B cell (primary cell): ENCODE measurements around the gene TMEM94. TPM values are rescaled to one million over a fixed set of nuclear protein-coding genes. Genes with fewer than 3 reads are reported as not detected.

Source experiments
- ATAC-seq: fragments of 200-7000 bp; cut with Tn5 transposase; one replicate; pipeline ENCODE4 v1.10.0; 2021; ENCODE audit warnings: low read depth, mild to moderate bottlenecking, moderate number of reproducible peaks, moderate library complexity
- CTCF ChIA-PET: fragments of 350-600 bp; sonication (Branson Sonifier 250); formaldehyde crosslinking; loops from one replicate; lab custom pipeline; 2021; ENCODE audit warnings: antibody characterized with exemption, inconsistent platforms; lab: Charles Lee
- POLR2A ChIA-PET: fragments of 350-600 bp; sonication (Branson Sonifier 250); formaldehyde crosslinking; loops from one replicate; lab custom pipeline; 2021; ENCODE audit warnings: antibody characterized with exemption; lab: Charles Lee
- DNase-seq: peaks from one replicate; pipeline ENCODE4 v3.0.0; 2013
- H2AFZ ChIP-seq: 2 replicates; pipeline ENCODE4 v1.6.1; 2012; ENCODE audit warnings: mild to moderate bottlenecking, low read depth, low read length; ENCODE audit not compliant: insufficient read depth, poor library complexity, severe bottlenecking
- H3K27ac ChIP-seq, 2 donors: 1 replicate in 1 of 2; 2 replicates in 1 of 2; pipeline ENCODE4 v1.5.1; 2012 to 2013; ENCODE audit warnings: low read length in 2 of 2, mild to moderate bottlenecking in 2 of 2, moderate library complexity in 1 of 2
- H3K27me3 ChIP-seq, 4 experiments: fragments of 200-600 bp in 1 of 4; sonication (generic) in 1 of 4; replicated peaks in 1 of 4; 1 replicate in 2 of 4; 2 replicates in 2 of 4; pipeline versions ENCODE4 v1.6.1 to v1.7.0; 2013 to 2016; ENCODE audit warnings: low read length in 3 of 4, mild to moderate bottlenecking in 2 of 4, mixed read lengths in 1 of 4, moderate library complexity in 1 of 4; ENCODE audit not compliant: insufficient read depth in 4 of 4, control insufficient read depth in 3 of 4; ENCODE audit errors: control extremely low read depth in 1 of 4
- H3K36me3 ChIP-seq, 2 experiments: replicated peaks in 1 of 2; 1 replicate in 1 of 2; 2 replicates in 1 of 2; pipeline versions ENCODE4 v1.6.1 to v1.7.1; 2013; ENCODE audit warnings: low read length in 1 of 2; ENCODE audit not compliant: insufficient read depth in 2 of 2, control insufficient read depth in 1 of 2; ENCODE audit errors: control extremely low read depth in 1 of 2, extremely low read depth in 1 of 2
- H3K4me1 ChIP-seq, 2 donors: fragments of 200-600 bp in 1 of 2; sonication (generic) in 1 of 2; 1 replicate in 1 of 2; 2 replicates in 1 of 2; pipeline versions ENCODE4 v1.5.1 to v1.6.1; 2013 to 2017; ENCODE audit warnings: low read length in 2 of 2; ENCODE audit not compliant: control insufficient read depth in 2 of 2, insufficient read depth in 2 of 2
- H3K4me2 ChIP-seq: replicated peaks from 2 replicates; pipeline ENCODE3; 2012; ENCODE audit warnings: mild to moderate bottlenecking, low read depth, low read length; ENCODE audit not compliant: poor library complexity, severe bottlenecking
- H3K4me3 ChIP-seq, 5 experiments: fragments of 200-600 bp in 1 of 5; sonication (generic) in 1 of 5; 1 replicate in 3 of 5; 2 replicates in 2 of 5; pipeline versions ENCODE4 v1.5.1 to v1.7.0; 2011 to 2016; ENCODE audit warnings: low read length in 4 of 5, mild to moderate bottlenecking in 4 of 5, low read depth in 2 of 5, control low read depth in 1 of 5, moderate library complexity in 1 of 5; ENCODE audit not compliant: insufficient read depth in 1 of 5; ENCODE audit errors: control extremely low read depth in 1 of 5, extremely low read depth in 1 of 5
- H3K79me2 ChIP-seq: fragments of 200-600 bp; sonication (generic); one replicate; pipeline ENCODE4 v1.6.0; 2016; ENCODE audit warnings: low read length; ENCODE audit not compliant: control insufficient read depth, insufficient read depth
- H3K9ac ChIP-seq: fragments of 200-600 bp; sonication (generic); 2 replicates; pipeline ENCODE4 v1.6.1; 2017; ENCODE audit warnings: mild to moderate bottlenecking, low read length, moderate library complexity
- H3K9me3 ChIP-seq, 3 donors: one replicate each; pipeline versions ENCODE4 v1.6.1 to v1.7.1; 2013; ENCODE audit warnings: low read length in 2 of 3; ENCODE audit not compliant: control insufficient read depth in 2 of 3, insufficient read depth in 1 of 3; ENCODE audit errors: control extremely low read depth in 1 of 3
- H4K20me1 ChIP-seq: 2 replicates; pipeline ENCODE4 v1.6.0; 2012; ENCODE audit warnings: mild to moderate bottlenecking, low read length; ENCODE audit not compliant: insufficient read depth, control insufficient read depth, poor library complexity, severe bottlenecking
- H3K27ac Mint-ChIP-seq: one replicate; pipeline ENCODE4 v1.8.0; 2021; ENCODE audit warnings: mixed read lengths
- H3K27me3 Mint-ChIP-seq: one replicate; pipeline ENCODE4 v1.8.0; 2021; ENCODE audit warnings: mixed read lengths
- H3K4me1 Mint-ChIP-seq: one replicate; pipeline ENCODE4 v1.8.0; 2021; ENCODE audit warnings: mixed read lengths
- H3K4me3 Mint-ChIP-seq: one replicate; pipeline ENCODE4 v1.8.0; 2021; ENCODE audit warnings: mixed read lengths
- H3K9me3 Mint-ChIP-seq: one replicate; pipeline ENCODE4 v1.8.0; 2022; ENCODE audit warnings: mixed read lengths; ENCODE audit not compliant: insufficient read depth
- CTCF ChIP-seq: fragments of 200-600 bp; IDR thresholded peaks from one replicate; pipeline ENCODE4 v1.8.0; 2022; ENCODE audit warnings: antibody characterized with exemption, mild to moderate bottlenecking
- EZH2 ChIP-seq: IDR thresholded peaks from 2 replicates; pipeline ENCODE4 v1.6.1; 2012; ENCODE audit warnings: borderline replicate concordance, low read depth, mild to moderate bottlenecking, moderate library complexity, low read length; ENCODE audit not compliant: insufficient read depth, poor library complexity, severe bottlenecking
- WGBS: methylation state at CpG from one replicate; pipeline ENCODE4 v1.1.5; 2013; ENCODE audit warnings: missing lambda C conversion rate; ENCODE audit not compliant: insufficient coverage; 5-methylcytosine and 5-hydroxymethylcytosine counted together
- intact Hi-C: fragments of 100-400 bp; cut with micrococcal nuclease; formaldehyde crosslinking; loops from one replicate; pipeline ENCODE4 v1.10.0; 2022
- polyA plus RNA-seq: library from polyadenylated mRNA; depleted of rRNA; stranded (reverse); fragments of >200 nt; gene quantifications from 2 replicates; pipeline ENCODE4 v1.2.3, GENCODE V29; 2012
- total RNA-seq, 2 donors: library from RNA; stranded (reverse); fragments of 120-200 nt in 1 of 2; gene quantifications; 1 replicate in 1 of 2; 2 replicates in 1 of 2; pipeline versions ENCODE4 v1.2.3 to v1.2.4, GENCODE V29; 2013 to 2022

Gene TMEM94
- total and polyA plus RNA-seq, 2 donors (not counting 1 experiment from before 2014, with no cell fraction given): 139 to 158 TPM

- H3K9me3 Mint-ChIP-seq: no peaks in the 10 kb centered on the region
These were observed 19.8 kb downstream of the TMEM94 start for GRCh38 chr17:75476271-75476671.

More at GRCh38 chr17:75476271-75476671, 19.8 kb downstream of the TMEM94 start:
- Histone ChIP-seq H3K36me3 (peaks cover 0 to 30% of the 10 kb centered on the region in 2 experiments), H3K4me2 (no peak overlapping the region), H4K20me1 (peaks cover 14% of the 10 kb centered on the region), H3K4me1 (no peaks in the 10 kb centered on the region), H2AFZ (no peak overlapping the region), H3K4me3 (no peak overlapping the region), H3K9me3 (no peaks in the 10 kb centered on the region), H3K9ac (no peak overlapping the region), H3K27me3 (no peaks in the 10 kb centered on the region), H3K27ac (no peak overlapping the region), H3K79me2 (peaks cover 49% of the 10 kb centered on the region)
- Mint-ChIP-seq H3K27ac (no peak overlapping the region), H3K27me3 (no peaks in the 10 kb centered on the region), H3K4me1 (no peaks in the 10 kb centered on the region), H3K4me3 (no peak overlapping the region)
- intact Hi-C loops: no loop called here
- ChIA-PET CTCF (interaction anchor here (2.0 kb wide), 1 partner anchor 50 kb away, joined by 4 read pairs; no protein-coding TSS in a partner anchor), POLR2A (no interaction called here)
- ATAC-seq (no peak), DNase-seq (no peak)
- TF ChIP-seq EZH2: no peak
- TF ChIP-seq CTCF: no peak
- 100% methylated on average over 2 of the region's 8 CpGs for WGBS
